DND-41 (cell line): ENCODE results near the gene ARSB.

ENCODE experiments used
- ATAC-seq: fragments of 200-7000 bp; cut with Tn5 transposase; 3 replicates; pipeline ENCODE4 v1.9.1; 2021; ENCODE audit warnings: low read depth; ENCODE audit not compliant: insufficient read depth
- DNase-seq: peaks from one replicate; pipeline ENCODE4 v3.0.0-alpha.2; 2020
- H2AFZ ChIP-seq: 2 replicates; pipeline ENCODE4 v1.6.0; 2012; ENCODE audit warnings: low read depth, low read length
- H3K27ac ChIP-seq: 2 replicates; pipeline ENCODE4 v1.5.1; 2012; ENCODE audit warnings: low read length, inconsistent platforms
- H3K27me3 ChIP-seq: fragments of 200-600 bp; sonication (generic); 2 replicates; pipeline ENCODE4 v1.6.0; 2012; ENCODE audit warnings: low read length, mild to moderate bottlenecking, inconsistent platforms; ENCODE audit not compliant: insufficient read depth, poor library complexity
- H3K36me3 ChIP-seq: 2 replicates; pipeline ENCODE4 v1.5.1; 2012; ENCODE audit warnings: low read length, inconsistent platforms; ENCODE audit not compliant: insufficient read depth
- H3K4me1 ChIP-seq: 2 replicates; pipeline ENCODE4 v1.5.1; 2012; ENCODE audit warnings: mild to moderate bottlenecking, low read length; ENCODE audit not compliant: insufficient read depth
- H3K4me2 ChIP-seq: 2 replicates; pipeline ENCODE4 v1.6.0; 2012; ENCODE audit warnings: mild to moderate bottlenecking, moderate library complexity, low read length, inconsistent platforms; ENCODE audit not compliant: insufficient read depth
- H3K4me3 ChIP-seq, 2 experiments: fragments of 200-600 bp in 1 of 2; shearing (Covaris generic) in 1 of 2; 2 replicates each; pipeline ENCODE4 v1.5.1; 2012 to 2016; ENCODE audit warnings: inconsistent platforms in 2 of 2, low read length in 2 of 2, mild to moderate bottlenecking in 2 of 2, low read depth in 1 of 2, moderate library complexity in 1 of 2
- H3K79me2 ChIP-seq: 2 replicates; pipeline ENCODE4 v1.6.0; 2012; ENCODE audit warnings: low read length, inconsistent platforms; ENCODE audit not compliant: insufficient read depth
- H3K9ac ChIP-seq: 2 replicates; pipeline ENCODE4 v1.6.0; 2012; ENCODE audit warnings: low read depth, mild to moderate bottlenecking, inconsistent platforms, low read length, moderate library complexity
- H3K9me3 ChIP-seq: 2 replicates; pipeline ENCODE4 v1.5.1; 2012; ENCODE audit warnings: low read length, moderate library complexity, mild to moderate bottlenecking, inconsistent platforms; ENCODE audit not compliant: insufficient read depth, severe bottlenecking
- H4K20me1 ChIP-seq: 2 replicates; pipeline ENCODE4 v1.6.0; 2012; ENCODE audit warnings: low read length; ENCODE audit not compliant: insufficient read depth
- CTCF ChIP-seq: IDR thresholded peaks from 2 replicates; pipeline ENCODE4 v1.5.1; 2012; ENCODE audit warnings: borderline replicate concordance, low read length, moderate library complexity, mild to moderate bottlenecking; ENCODE audit not compliant: poor library complexity, severe bottlenecking; ENCODE audit errors: extremely low read depth
- EZH2 ChIP-seq: IDR thresholded peaks from 3 replicates; pipeline ENCODE4 v1.6.1; 2012; ENCODE audit warnings: borderline replicate concordance, low read depth, mild to moderate bottlenecking, moderate library complexity, low read length, inconsistent platforms; ENCODE audit not compliant: severe bottlenecking

The ARSB gene

DNA sequence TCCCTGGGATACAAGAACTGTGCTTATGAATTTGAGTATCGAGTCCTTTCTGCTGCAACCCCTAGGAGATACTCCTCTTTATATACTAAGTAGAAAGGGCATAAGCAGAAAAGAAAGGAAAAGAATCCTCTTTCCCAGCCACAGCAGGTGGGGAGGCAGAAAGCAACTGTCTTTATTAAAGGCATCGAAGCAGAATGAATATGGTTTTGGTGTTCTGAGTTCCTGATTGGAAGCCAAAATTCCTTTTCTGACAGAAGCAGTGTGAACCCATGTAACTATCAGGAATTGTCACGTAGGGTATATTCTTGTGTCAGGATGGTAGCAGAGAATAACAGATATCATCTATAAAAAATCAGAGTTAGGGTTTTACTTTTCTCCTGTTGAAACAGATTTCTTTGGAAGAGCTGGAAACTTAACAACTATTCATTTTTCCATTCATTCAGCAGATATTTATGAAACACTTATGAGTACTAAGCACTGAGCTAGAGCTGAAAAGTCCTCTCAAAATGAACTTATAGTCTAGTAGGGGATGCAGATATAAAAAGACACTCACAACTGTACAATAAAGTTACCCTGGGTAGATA lies 240.1 kb downstream of the ARSB start:
- H3K9me3 ChIP-seq = no peaks in the 10 kb centered on the region
- no peak for ATAC-seq
- TF ChIP-seq CTCF (no peak), EZH2 (no peak)
- peaks cover 5% of the 10 kb centered on the region for H3K27me3 ChIP-seq
- no peaks in the 10 kb centered on the region for H4K20me1 ChIP-seq
- H3K36me3 ChIP-seq = no peaks in the 10 kb centered on the region
- H2AFZ ChIP-seq = no peak overlapping the region
- no peak overlapping the region for H3K27ac ChIP-seq
- no peak overlapping the region for H3K9ac ChIP-seq
- H3K79me2 ChIP-seq = no peaks in the 10 kb centered on the region
- no peaks in the 10 kb centered on the region for H3K4me1 ChIP-seq
- H3K4me2 ChIP-seq = no peak overlapping the region
- no peak overlapping the region for H3K4me3 ChIP-seq
- DNase-seq = no peak

GRCh38 chr5:78741019-78741418 lies 244.1 kb downstream of the ARSB start:
- Histone ChIP-seq H3K4me2 (no peak overlapping the region), H3K9me3 (no peaks in the 10 kb centered on the region), H3K4me3 (no peak overlapping the region), H3K4me1 (no peaks in the 10 kb centered on the region), H2AFZ (no peak overlapping the region), H3K36me3 (no peaks in the 10 kb centered on the region), H3K79me2 (no peaks in the 10 kb centered on the region), H4K20me1 (no peaks in the 10 kb centered on the region), H3K9ac (no peak overlapping the region), H3K27ac (no peak overlapping the region), H3K27me3 (peaks cover 5% of the 10 kb centered on the region)
- DNase-seq = no peak
- TF ChIP-seq CTCF = no peak
- TF ChIP-seq EZH2 = no peak
- ATAC-seq = no peak

GRCh38 chr5:78738693-78739300 lies 246.3 kb downstream of the ARSB start:
- Histone ChIP-seq H3K9me3 (no peaks in the 10 kb centered on the region), H3K4me1 (no peaks in the 10 kb centered on the region), H3K36me3 (no peaks in the 10 kb centered on the region), H3K4me2 (no peak overlapping the region), H3K4me3 (no peak overlapping the region), H3K27me3 (no peaks in the 10 kb centered on the region), H4K20me1 (no peaks in the 10 kb centered on the region), H3K79me2 (no peaks in the 10 kb centered on the region), H2AFZ (no peak overlapping the region), H3K27ac (no peak overlapping the region), H3K9ac (no peak overlapping the region)
- TF ChIP-seq EZH2 = no peak
- TF ChIP-seq CTCF = no peak
- ATAC-seq (no peak), DNase-seq (no peak)
